ENCODE measurements around the gene NYNRIN. TPM values are rescaled to one million over a fixed set of nuclear protein-coding genes. Genes with fewer than 3 reads are reported as not detected.
"Not testable (repeated sequence)": the region's sequence is repeated elsewhere in the genome, so short reads cannot be mapped to it uniquely, and the experiment has no call there.

The NYNRIN gene
- total RNA-seq, 1 experiment from 2014 or later = 3.6 TPM

GRCh38 chr14:24443053-24443665 lies 44.4 kb downstream of the NYNRIN start:
- Histone ChIP-seq H3K27me3 (ENCODE audit: control insufficient read depth, insufficient read depth, low read length) (no peaks in the 10 kb centered on the region), H3K36me3 (replicated peaks; ENCODE audit: control insufficient read depth, insufficient read depth, low read length) (peaks cover 14% of the 10 kb centered on the region), H3K4me3 (ENCODE audit: insufficient read depth, low read depth, low read length) (peak overlapping the region; percentile 87)
- no peak for DNase-seq

GRCh38 chr14:24450828-24451227 lies 52.0 kb downstream of the NYNRIN start:
- not testable (repeated sequence) for DNase-seq; H3K27me3 ChIP-seq (ENCODE audit: control insufficient read depth, insufficient read depth, low read length); H3K36me3 ChIP-seq (replicated peaks; ENCODE audit: control insufficient read depth, insufficient read depth, low read length); H3K4me3 ChIP-seq (ENCODE audit: insufficient read depth, low read depth, low read length)

GRCh38 chr14:24456980-24457379 lies 58.2 kb downstream of the NYNRIN start:
- DNase-seq = no peak
- Histone ChIP-seq H3K4me3 (ENCODE audit: insufficient read depth, low read depth, low read length) (no peak overlapping the region), H3K36me3 (replicated peaks; ENCODE audit: control insufficient read depth, insufficient read depth, low read length) (no peaks in the 10 kb centered on the region), H3K27me3 (ENCODE audit: control insufficient read depth, insufficient read depth, low read length) (no peaks in the 10 kb centered on the region)

- no peak for DNase-seq
- Histone ChIP-seq H3K27me3 (ENCODE audit: control insufficient read depth, insufficient read depth, low read length) (no peaks in the 10 kb centered on the region), H3K36me3 (replicated peaks; ENCODE audit: control insufficient read depth, insufficient read depth, low read length) (no peaks in the 10 kb centered on the region), H3K4me3 (ENCODE audit: insufficient read depth, low read depth, low read length) (no peak overlapping the region)
Observed at GRCh38 chr14:24458736-24459135, 59.9 kb downstream of the NYNRIN start.

- no peak overlapping the region for H3K4me3 ChIP-seq (ENCODE audit: insufficient read depth, low read depth, low read length)
Observed at GRCh38 chr14:24459331-24459730, 60.5 kb downstream of the NYNRIN start.

GRCh38 chr14:24461336-24461735 lies 62.5 kb downstream of the NYNRIN start:
- DNase-seq = no peak
- Histone ChIP-seq H3K36me3 (replicated peaks; ENCODE audit: control insufficient read depth, insufficient read depth, low read length) (no peaks in the 10 kb centered on the region), H3K4me3 (ENCODE audit: insufficient read depth, low read depth, low read length) (no peak overlapping the region), H3K27me3 (ENCODE audit: control insufficient read depth, insufficient read depth, low read length) (no peaks in the 10 kb centered on the region)

More at GRCh38 chr14:24459331-24459730, 60.5 kb downstream of the NYNRIN start:
- H3K36me3 ChIP-seq (replicated peaks; ENCODE audit: control insufficient read depth, insufficient read depth, low read length) = no peaks in the 10 kb centered on the region
- no peak for DNase-seq
- no peaks in the 10 kb centered on the region for H3K27me3 ChIP-seq (ENCODE audit: control insufficient read depth, insufficient read depth, low read length)

- no peaks in the 10 kb centered on the region for H3K36me3 ChIP-seq (replicated peaks; ENCODE audit: control insufficient read depth, insufficient read depth, low read length)
- no peak for DNase-seq
- H3K27me3 ChIP-seq (ENCODE audit: control insufficient read depth, insufficient read depth, low read length) = no peaks in the 10 kb centered on the region
- no peak overlapping the region for H3K4me3 ChIP-seq (ENCODE audit: insufficient read depth, low read depth, low read length)
Observed at GRCh38 chr14:24463017-24463883, 64.4 kb downstream of the NYNRIN start.

GRCh38 chr14:24463884-24464785 lies 65.3 kb downstream of the NYNRIN start:
- H3K27me3 ChIP-seq (ENCODE audit: control insufficient read depth, insufficient read depth, low read length) = no peaks in the 10 kb centered on the region
- H3K36me3 ChIP-seq (replicated peaks; ENCODE audit: control insufficient read depth, insufficient read depth, low read length) = no peaks in the 10 kb centered on the region
- no peak for DNase-seq
- H3K4me3 ChIP-seq (ENCODE audit: insufficient read depth, low read depth, low read length) = no peak overlapping the region

GRCh38 chr14:24465368-24465767 lies 66.6 kb downstream of the NYNRIN start:
- H3K27me3 ChIP-seq (ENCODE audit: control insufficient read depth, insufficient read depth, low read length) = no peaks in the 10 kb centered on the region
- H3K4me3 ChIP-seq (ENCODE audit: insufficient read depth, low read depth, low read length) = no peak overlapping the region
- DNase-seq = no peak
- H3K36me3 ChIP-seq (replicated peaks; ENCODE audit: control insufficient read depth, insufficient read depth, low read length) = no peaks in the 10 kb centered on the region

- DNase-seq = no peak
- no peaks in the 10 kb centered on the region for H3K27me3 ChIP-seq (ENCODE audit: control insufficient read depth, insufficient read depth, low read length)
- H3K4me3 ChIP-seq (ENCODE audit: insufficient read depth, low read depth, low read length) = no peak overlapping the region
- no peaks in the 10 kb centered on the region for H3K36me3 ChIP-seq (replicated peaks; ENCODE audit: control insufficient read depth, insufficient read depth, low read length)
Observed at GRCh38 chr14:24465805-24466204, 67.0 kb downstream of the NYNRIN start.

Other genes starting within 250 kb of the NYNRIN start
- 8.1 and 11.2 TPM in 2 replicates for gene IRF9, start 237.7 kb upstream of the NYNRIN start, total RNA-seq (2014; rRNA removed; shearing (Covaris generic))
- 5.6 and 5.9 TPM in 2 replicates for gene REC8, start 226.9 kb upstream of the NYNRIN start, total RNA-seq (2014; rRNA removed; shearing (Covaris generic))
- 139 and 149 TPM in 2 replicates for gene IPO4, start 210.2 kb upstream of the NYNRIN start, total RNA-seq (2014; rRNA removed; shearing (Covaris generic))
- gene TM9SF1, start 203.6 kb upstream of the NYNRIN start, total RNA-seq (2014; rRNA removed; shearing (Covaris generic)) = 27.4 and 35.2 TPM in 2 replicates
- not detected in 2 replicates for gene TSSK4, start 193.3 kb upstream of the NYNRIN start, total RNA-seq (2014; rRNA removed; shearing (Covaris generic))
- gene CHMP4A, start 185.5 kb upstream of the NYNRIN start, total RNA-seq (2014; rRNA removed; shearing (Covaris generic)) = 17.6 and 20.8 TPM in 2 replicates
- 18.6 and 23.6 TPM in 2 replicates for gene MDP1, start 182.9 kb upstream of the NYNRIN start, total RNA-seq (2014; rRNA removed; shearing (Covaris generic))
- gene NEDD8, start 166.6 kb upstream of the NYNRIN start, total RNA-seq (2014; rRNA removed; shearing (Covaris generic)) = 195 and 203 TPM in 2 replicates
- 81.6 and 104 TPM in 2 replicates for gene GMPR2, start 166.1 kb upstream of the NYNRIN start, total RNA-seq (2014; rRNA removed; shearing (Covaris generic))
- gene TINF2, start 156.4 kb upstream of the NYNRIN start, total RNA-seq (2014; rRNA removed; shearing (Covaris generic)) = 46.9 and 52.2 TPM in 2 replicates
- 0.21 and 3.1 TPM in 2 replicates for gene TGM1, start 135.8 kb upstream of the NYNRIN start, total RNA-seq (2014; rRNA removed; shearing (Covaris generic))
- 22.8 and 25.9 TPM in 2 replicates for gene RABGGTA, start 127.4 kb upstream of the NYNRIN start, total RNA-seq (2014; rRNA removed; shearing (Covaris generic))
- 13.5 and 18.8 TPM in 2 replicates for gene DHRS1, start 99.2 kb upstream of the NYNRIN start, total RNA-seq (2014; rRNA removed; shearing (Covaris generic))
- 27.2 and 32.4 TPM in 2 replicates for gene NOP9, start 99.2 kb upstream of the NYNRIN start, total RNA-seq (2014; rRNA removed; shearing (Covaris generic))
- gene CIDEB, start 91.0 kb upstream of the NYNRIN start, total RNA-seq (2014; rRNA removed; shearing (Covaris generic)) = 0.48 TPM in 1 of 2 replicates, not detected in the other
- gene LTB4R2, start 88.9 kb upstream of the NYNRIN start, total RNA-seq (2014; rRNA removed; shearing (Covaris generic)) = 4.8 and 7.8 TPM in 2 replicates
- 4.2 and 5.0 TPM in 2 replicates for gene LTB4R, start 87.5 kb upstream of the NYNRIN start, total RNA-seq (2014; rRNA removed; shearing (Covaris generic))
- 0.17 TPM in 1 of 2 replicates, not detected in the other for gene ADCY4, start 63.9 kb upstream of the NYNRIN start, total RNA-seq (2014; rRNA removed; shearing (Covaris generic))
- gene RIPK3, start 59.0 kb upstream of the NYNRIN start, total RNA-seq (2014; rRNA removed; shearing (Covaris generic)) = not detected in 2 replicates
- 12.2 and 28.3 TPM in 2 replicates for gene NFATC4, start 30.8 kb upstream of the NYNRIN start, total RNA-seq (2014; rRNA removed; shearing (Covaris generic))
- gene CBLN3, start 30.7 kb downstream of the NYNRIN start, total RNA-seq (2014; rRNA removed; shearing (Covaris generic)) = 0.24 and 1.5 TPM in 2 replicates
- gene KHNYN, start 31.0 kb downstream of the NYNRIN start, total RNA-seq (2014; rRNA removed; shearing (Covaris generic)) = 24.8 and 27.4 TPM in 2 replicates
- 23.5 and 26.7 TPM in 2 replicates for gene SDR39U1, start 43.8 kb downstream of the NYNRIN start, total RNA-seq (2014; rRNA removed; shearing (Covaris generic))
- not detected in 2 replicates for gene CMA1, start 109.3 kb downstream of the NYNRIN start, total RNA-seq (2014; rRNA removed; shearing (Covaris generic))
- 0.10 TPM in 1 of 2 replicates, not detected in the other for gene CTSG, start 177.2 kb downstream of the NYNRIN start, total RNA-seq (2014; rRNA removed; shearing (Covaris generic))
- not detected in 2 replicates for gene GZMH, start 210.7 kb downstream of the NYNRIN start, total RNA-seq (2014; rRNA removed; shearing (Covaris generic))
- not detected in 2 replicates for gene GZMB, start 235.2 kb downstream of the NYNRIN start, total RNA-seq (2014; rRNA removed; shearing (Covaris generic))